ENCODE data around the gene ELMOD3. TPM values are rescaled to one million over a fixed set of nuclear protein-coding genes. Genes with fewer than 3 reads are reported as not detected.
"Not testable (repeated sequence)": the region's sequence is repeated elsewhere in the genome, so short reads cannot be mapped to it uniquely, and the experiment has no call there.

The ELMOD3 gene
- total RNA-seq, 2 experiments from 2014 or later = 11.2 to 12.9 TPM

DNA sequence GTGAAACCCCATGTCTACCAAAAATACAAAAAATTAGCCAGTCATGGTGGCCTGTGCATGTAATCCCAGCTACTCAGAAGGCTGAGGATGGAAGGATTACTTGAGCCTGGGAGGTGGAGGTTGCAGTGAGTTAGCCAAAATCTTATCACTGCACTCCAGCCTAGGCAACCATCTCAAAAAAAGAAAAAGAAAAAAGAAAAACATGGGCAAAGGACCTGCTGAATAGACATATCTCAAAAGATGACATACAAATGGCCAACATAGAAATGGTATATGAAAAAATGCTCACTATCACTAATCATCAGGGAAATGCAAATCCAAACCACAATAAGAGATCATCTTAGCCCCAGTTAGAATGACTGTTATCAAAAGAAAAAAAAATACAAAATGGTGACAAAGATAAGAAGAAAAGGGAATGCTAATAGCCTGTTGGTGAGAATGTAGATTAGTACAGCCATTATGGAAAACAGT is 25.4 kb upstream of the ELMOD3 start:
- ChIA-PET CTCF (no interaction called here), POLR2A (no interaction called here)
- Mint-ChIP-seq H3K4me3 (peak overlapping the region; percentile 23), H3K36me3 (ENCODE audit: low read depth) (peaks cover 38% of the 10 kb centered on the region), H3K27ac (peak overlapping the region; percentile 33), H3K9me3 (ENCODE audit: low read depth) (no peaks in the 10 kb centered on the region), H3K27me3 (no peaks in the 10 kb centered on the region), H3K4me1 (peaks cover 25% of the 10 kb centered on the region)
- DNase-seq (no peak), ATAC-seq (no peak)
- intact Hi-C loops (cut with DNase I, micrococcal nuclease) = loop anchor here (2.0 to 10.0 kb wide), 7 partner anchors 78 to 1113 kb away; partner anchors contain the start of genes IMMT (in 1 of the 2), KDM3A (in 1 of the 2) and MAT2A (in 1 of the 2)

DNA sequence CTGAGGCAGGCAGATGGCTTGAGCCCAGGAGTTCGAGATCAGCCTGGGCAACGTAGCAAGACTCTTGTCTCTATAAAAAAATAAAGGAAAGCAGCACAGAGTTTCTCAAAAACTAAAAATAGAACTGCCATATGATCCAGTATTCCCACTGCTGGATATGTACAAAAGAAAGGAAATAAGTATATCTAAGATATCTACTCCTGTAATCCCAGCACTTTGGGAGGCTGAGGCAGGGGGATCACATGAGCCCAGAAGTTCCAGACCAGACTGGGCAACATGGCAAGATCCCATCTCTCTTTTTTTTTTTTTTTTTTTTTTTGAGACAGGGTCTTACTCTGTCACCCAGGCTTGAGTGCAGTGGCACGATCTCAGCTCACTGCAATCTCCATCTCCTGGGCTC is 24.9 kb upstream of the ELMOD3 start:
- ATAC-seq, POLR2A ChIA-PET: not testable (repeated sequence)

DNA sequence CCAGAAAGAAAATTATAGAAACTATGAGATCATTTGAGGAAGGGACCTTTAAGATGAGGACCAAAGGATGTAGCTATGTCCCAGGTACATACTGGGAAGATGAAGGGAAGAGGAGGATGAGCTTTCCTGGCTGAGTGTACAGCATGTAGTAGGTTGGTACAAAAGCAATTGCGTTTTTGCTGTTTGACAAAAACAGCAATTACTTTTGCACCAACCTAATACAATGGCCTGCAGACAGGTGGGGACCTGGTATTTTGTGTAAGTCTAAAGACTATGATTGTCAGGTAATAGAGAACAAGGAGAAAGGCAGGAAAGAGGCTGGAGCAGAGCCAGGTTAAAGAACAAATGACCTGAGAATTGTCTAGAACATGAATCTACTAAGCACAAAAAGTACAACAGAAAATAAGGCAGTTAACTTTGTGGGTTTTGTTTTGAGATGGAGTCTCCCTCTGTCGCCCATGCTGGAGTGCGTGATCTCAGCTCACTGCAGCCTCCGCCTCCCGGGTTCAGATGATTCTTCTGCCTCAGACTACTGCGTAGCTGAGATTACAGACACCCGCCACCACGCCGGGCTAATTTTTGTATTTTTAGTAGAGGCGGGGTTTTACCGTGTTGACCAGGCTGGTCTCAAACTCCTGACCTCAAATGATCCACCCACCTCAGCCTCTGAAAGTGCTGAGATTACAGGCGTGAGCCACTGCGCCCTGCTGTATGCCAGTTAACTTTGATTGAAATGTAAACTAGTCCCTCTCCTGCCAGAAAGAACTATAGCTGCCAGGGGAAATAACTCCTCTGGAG is 23.5 kb upstream of the ELMOD3 start:
- intact Hi-C loops (cut with DNase I, micrococcal nuclease) = no loop called here
- no peaks in the 10 kb centered on the region for H3K27me3 Mint-ChIP-seq
- peaks cover 16% of the 10 kb centered on the region for H3K4me1 Mint-ChIP-seq
- peaks cover 20% of the 10 kb centered on the region for H3K36me3 Mint-ChIP-seq (ENCODE audit: low read depth)
- peak; percentile 43 for DNase-seq
- peak overlapping the region; percentile 40 for H3K27ac Mint-ChIP-seq
- no peaks in the 10 kb centered on the region for H3K9me3 Mint-ChIP-seq (ENCODE audit: low read depth)
- H3K4me3 Mint-ChIP-seq = no peak overlapping the region
- ChIA-PET POLR2A (interaction anchor here (1.2 kb wide), 1 partner anchor 19 kb away, joined by 4 read pairs; no protein-coding TSS in a partner anchor), CTCF (no interaction called here)
- no peak for ATAC-seq

More for the DNA sequence above, 24.9 kb upstream of the ELMOD3 start:
- CTCF ChIA-PET; H3K27me3 Mint-ChIP-seq; DNase-seq; H3K9me3 Mint-ChIP-seq (ENCODE audit: low read depth): not testable (repeated sequence)
- peak overlapping the region; percentile 33 for H3K27ac Mint-ChIP-seq
- intact Hi-C loops (cut with DNase I, micrococcal nuclease) = loop anchor here (2.0 to 10.0 kb wide), 7 partner anchors 78 to 1113 kb away; partner anchors contain the start of genes IMMT (in 1 of the 2), KDM3A (in 1 of the 2) and MAT2A (in 1 of the 2)
- peaks cover 34% of the 10 kb centered on the region for H3K36me3 Mint-ChIP-seq (ENCODE audit: low read depth)
- peaks cover 20% of the 10 kb centered on the region for H3K4me1 Mint-ChIP-seq
- H3K4me3 Mint-ChIP-seq = peak overlapping the region; percentile 23

DNA sequence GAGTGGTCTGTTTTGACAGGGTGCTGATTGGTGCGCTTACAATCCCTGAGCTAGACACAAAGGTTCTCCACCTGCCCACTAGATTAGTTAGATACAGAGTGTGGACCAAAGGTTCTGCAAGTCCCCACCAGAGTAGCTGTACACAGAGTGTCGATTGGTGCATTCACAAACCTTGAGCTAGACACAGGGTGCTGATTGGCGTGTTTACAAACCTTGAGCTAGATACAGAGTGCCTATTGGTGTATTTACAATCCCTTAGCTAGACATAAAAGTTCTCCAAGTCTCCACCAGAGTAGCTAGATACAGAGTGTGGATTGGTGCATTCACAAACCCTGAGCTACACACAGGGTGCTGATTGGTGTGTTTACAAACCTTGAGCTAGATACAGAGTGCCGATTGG is 20.7 kb upstream of the ELMOD3 start:
- H3K36me3 Mint-ChIP-seq (ENCODE audit: low read depth); POLR2A ChIA-PET; ATAC-seq; H3K27ac Mint-ChIP-seq; H3K9me3 Mint-ChIP-seq (ENCODE audit: low read depth); intact Hi-C loops (cut with DNase I, micrococcal nuclease); H3K27me3 Mint-ChIP-seq; DNase-seq; H3K4me3 Mint-ChIP-seq: not testable (repeated sequence)
- CTCF ChIA-PET = interaction anchor here (1.1 kb wide), 1 partner anchor 219 kb away, joined by 3 read pairs; no protein-coding TSS in a partner anchor
- H3K4me1 Mint-ChIP-seq = peaks cover 14% of the 10 kb centered on the region

DNA sequence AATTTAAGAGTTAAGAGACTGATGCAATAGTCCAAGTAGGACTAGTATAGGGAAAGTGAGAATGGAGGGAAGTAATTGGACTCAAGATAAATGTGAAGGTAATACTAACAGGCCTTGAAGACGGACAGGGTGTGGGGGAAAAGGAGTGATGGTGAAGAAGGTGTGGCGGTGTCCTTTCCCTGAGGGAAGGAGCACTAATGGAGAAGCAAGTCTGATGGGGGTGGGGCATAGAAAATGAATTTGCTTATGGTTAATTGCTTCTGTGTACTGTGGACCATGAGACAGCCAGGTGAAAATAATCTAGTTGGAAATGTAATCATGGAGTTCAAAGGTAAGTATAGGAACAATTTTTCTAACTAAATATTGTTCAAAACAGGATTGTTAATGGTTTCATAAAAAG is 19.6 kb upstream of the ELMOD3 start:
- Mint-ChIP-seq H3K4me3 (no peak overlapping the region), H3K27ac (no peak overlapping the region), H3K9me3 (ENCODE audit: low read depth) (no peaks in the 10 kb centered on the region), H3K27me3 (no peaks in the 10 kb centered on the region), H3K36me3 (ENCODE audit: low read depth) (no peaks in the 10 kb centered on the region), H3K4me1 (peaks cover 9% of the 10 kb centered on the region)
- DNase-seq = no peak
- ChIA-PET CTCF (no interaction called here), POLR2A (no interaction called here)
- ATAC-seq = no peak
- intact Hi-C loops (cut with DNase I, micrococcal nuclease) = no loop called here

DNA sequence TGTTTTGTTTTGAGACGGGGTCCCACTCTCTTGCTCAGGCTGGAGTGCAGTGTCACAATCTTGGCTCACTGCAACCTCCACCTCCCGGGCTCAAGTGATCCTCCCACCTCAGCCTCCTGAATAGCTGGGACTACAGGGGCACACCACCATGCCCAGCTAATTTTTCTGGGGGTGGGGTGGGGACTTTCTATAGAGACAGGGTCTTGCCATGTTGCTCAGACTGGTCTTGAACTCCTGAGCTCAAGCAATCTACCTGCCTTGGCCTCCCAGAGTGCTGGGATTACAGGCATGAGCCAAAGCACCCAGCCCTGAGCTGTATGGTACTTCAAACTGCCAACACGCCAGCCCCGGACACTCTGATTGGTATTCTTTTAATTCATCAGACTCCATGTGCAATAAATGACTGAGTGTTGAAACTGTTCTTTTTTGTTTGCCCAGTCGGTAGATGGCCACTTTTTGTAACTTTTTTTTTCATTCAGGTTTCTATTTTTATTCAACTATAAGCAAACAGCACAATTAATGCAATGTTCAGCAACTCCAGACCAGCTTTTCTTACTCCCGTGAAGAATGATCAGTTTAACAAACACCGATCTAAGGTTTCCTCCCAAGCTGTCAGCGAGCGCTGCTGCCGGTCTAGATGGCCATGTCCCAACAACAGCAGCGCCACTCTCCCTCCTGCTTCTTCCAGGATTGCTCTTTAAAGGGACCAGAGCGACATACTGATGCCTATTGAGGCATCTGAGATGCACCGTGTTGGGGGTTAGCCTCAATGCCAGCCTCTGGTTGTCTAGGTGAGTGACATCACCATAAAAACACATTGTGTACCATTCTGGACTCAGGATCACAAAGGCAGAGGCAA is 14.3 kb upstream of the ELMOD3 start:
- ATAC-seq (no peak), DNase-seq (no peak)
- Mint-ChIP-seq H3K36me3 (ENCODE audit: low read depth) (peaks cover 13% of the 10 kb centered on the region), H3K9me3 (ENCODE audit: low read depth) (no peaks in the 10 kb centered on the region), H3K4me1 (no peaks in the 10 kb centered on the region), H3K27ac (no peak overlapping the region), H3K27me3 (no peaks in the 10 kb centered on the region), H3K4me3 (no peak overlapping the region)
- POLR2A ChIA-PET = interaction anchor here (0.8 kb wide), 1 partner anchor 14 kb away, joined by 3 read pairs; the partner anchor contains the start of genes ELMOD3 and RETSAT
- CTCF ChIA-PET = interaction anchor here (0.9 kb wide), 1 partner anchor 17 kb away, joined by 3 read pairs; no protein-coding TSS in a partner anchor
- intact Hi-C loops (cut with DNase I, micrococcal nuclease) = no loop called here

DNA sequence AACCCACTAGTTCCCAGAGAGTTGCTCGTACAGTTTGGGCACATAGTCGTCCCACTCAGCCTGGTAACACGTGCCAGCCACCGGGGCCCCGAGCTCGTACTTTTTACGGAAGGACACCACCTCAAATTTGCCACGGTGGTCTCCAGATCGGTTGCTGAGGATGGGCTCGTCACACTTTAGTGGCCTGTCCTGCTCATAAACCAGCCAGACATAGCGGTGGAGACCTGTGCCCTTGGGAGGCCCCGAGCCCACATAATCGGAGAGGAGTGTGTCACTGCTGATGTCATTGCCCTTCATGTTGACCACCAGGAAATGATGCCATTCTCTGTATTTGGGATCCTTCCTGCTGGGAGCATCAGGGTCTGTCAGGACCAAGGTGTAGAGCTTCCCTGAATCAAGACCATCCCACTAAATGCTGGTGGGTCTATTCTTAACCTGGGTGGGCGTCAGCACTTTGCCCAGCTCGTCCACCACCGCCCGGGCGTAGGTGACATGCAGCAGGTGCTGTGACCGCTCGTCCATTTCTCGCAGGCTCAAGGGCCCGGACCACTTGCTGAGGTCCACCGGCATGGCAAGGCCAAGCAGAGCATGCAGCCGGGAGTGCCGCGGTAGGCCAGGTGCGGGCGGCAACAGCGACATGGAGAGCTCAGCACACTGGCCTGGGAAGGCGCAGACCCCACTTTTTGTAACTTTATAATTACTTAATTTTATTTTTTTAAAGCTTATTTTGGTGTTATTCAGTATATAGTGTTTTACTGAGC is 13.1 kb upstream of the ELMOD3 start:
- Mint-ChIP-seq H3K27ac (no peak overlapping the region), H3K9me3 (ENCODE audit: low read depth) (no peaks in the 10 kb centered on the region), H3K4me1 (no peaks in the 10 kb centered on the region), H3K4me3 (no peak overlapping the region), H3K36me3 (ENCODE audit: low read depth) (peaks cover 13% of the 10 kb centered on the region), H3K27me3 (no peaks in the 10 kb centered on the region)
- intact Hi-C loops (cut with DNase I, micrococcal nuclease) = no loop called here
- DNase-seq (no peak), ATAC-seq (no peak)
- POLR2A ChIA-PET = no interaction called here
- CTCF ChIA-PET = no interaction called here

DNA sequence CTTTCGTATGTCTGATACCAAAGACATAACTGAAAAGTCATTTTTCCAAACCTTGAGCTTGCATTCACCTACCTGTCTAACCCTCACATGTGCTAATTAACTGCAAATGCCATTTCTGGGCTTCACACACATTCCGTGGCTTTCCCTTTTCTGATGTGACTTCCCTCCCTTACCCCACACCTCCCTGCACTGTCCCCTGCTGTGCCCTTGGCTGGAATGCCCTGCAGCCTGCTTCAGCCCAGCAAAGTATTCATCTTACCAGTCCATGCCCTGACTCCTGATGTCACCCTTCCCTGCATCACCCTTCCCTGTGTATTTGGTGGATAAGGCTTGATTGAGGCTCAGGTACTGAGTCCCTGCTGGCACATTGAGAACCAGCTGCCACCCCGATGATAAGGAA is 12.4 kb upstream of the ELMOD3 start:
- intact Hi-C loops (cut with DNase I, micrococcal nuclease) = no loop called here
- no peak overlapping the region for H3K4me3 Mint-ChIP-seq
- no peaks in the 10 kb centered on the region for H3K9me3 Mint-ChIP-seq (ENCODE audit: low read depth)
- H3K36me3 Mint-ChIP-seq (ENCODE audit: low read depth) = peaks cover 16% of the 10 kb centered on the region
- no peaks in the 10 kb centered on the region for H3K4me1 Mint-ChIP-seq
- ChIA-PET CTCF (no interaction called here), POLR2A (no interaction called here)
- H3K27ac Mint-ChIP-seq = no peak overlapping the region
- DNase-seq (no peak), ATAC-seq (no peak)
- no peaks in the 10 kb centered on the region for H3K27me3 Mint-ChIP-seq

DNA sequence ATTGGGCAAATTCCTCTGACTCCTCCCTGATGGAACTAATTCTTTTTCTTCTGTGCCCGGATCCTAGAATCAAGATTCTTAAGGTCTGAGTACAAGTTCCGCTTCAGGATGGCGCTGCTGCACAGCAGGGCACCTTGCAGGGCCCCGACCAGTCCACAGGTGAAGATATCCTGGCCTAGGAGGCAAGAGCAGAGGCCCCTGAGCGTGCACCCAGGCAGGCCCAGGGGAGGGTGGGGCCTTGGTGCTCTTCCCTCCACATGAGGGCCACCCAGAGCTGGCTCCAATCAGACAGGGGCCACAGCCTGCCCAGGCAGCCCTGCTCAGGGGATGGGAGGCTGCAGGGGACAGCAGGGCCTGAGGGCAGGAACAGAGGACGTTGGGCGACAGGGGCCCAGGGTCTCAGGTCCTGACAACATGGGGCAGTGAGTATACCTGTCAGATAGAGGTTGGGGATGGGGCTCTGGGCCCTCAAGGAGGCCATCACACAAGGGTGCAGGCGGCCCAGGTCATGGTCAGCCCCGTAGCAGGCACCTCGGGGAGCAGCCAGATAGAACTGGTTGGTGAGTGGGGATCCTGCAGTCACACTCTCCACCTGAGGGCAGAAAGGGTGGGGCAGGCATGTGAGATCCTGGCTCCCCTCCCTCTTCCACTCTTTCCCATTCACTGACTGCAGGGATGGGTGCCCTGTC is 11.2 kb upstream of the ELMOD3 start:
- peaks cover 19% of the 10 kb centered on the region for H3K36me3 Mint-ChIP-seq (ENCODE audit: low read depth)
- H3K4me1 Mint-ChIP-seq; POLR2A ChIA-PET; H3K9me3 Mint-ChIP-seq (ENCODE audit: low read depth); H3K27me3 Mint-ChIP-seq; ATAC-seq; H3K27ac Mint-ChIP-seq; H3K4me3 Mint-ChIP-seq; DNase-seq: not testable (repeated sequence)
- CTCF ChIA-PET = interaction anchor here (0.7 kb wide), 1 partner anchor 234 kb away, joined by 3 read pairs; no protein-coding TSS in a partner anchor
- intact Hi-C loops (cut with DNase I, micrococcal nuclease) = loop anchor here (1.0 kb wide), 1 partner anchor 28 kb away; no protein-coding TSS in a partner anchor

DNA sequence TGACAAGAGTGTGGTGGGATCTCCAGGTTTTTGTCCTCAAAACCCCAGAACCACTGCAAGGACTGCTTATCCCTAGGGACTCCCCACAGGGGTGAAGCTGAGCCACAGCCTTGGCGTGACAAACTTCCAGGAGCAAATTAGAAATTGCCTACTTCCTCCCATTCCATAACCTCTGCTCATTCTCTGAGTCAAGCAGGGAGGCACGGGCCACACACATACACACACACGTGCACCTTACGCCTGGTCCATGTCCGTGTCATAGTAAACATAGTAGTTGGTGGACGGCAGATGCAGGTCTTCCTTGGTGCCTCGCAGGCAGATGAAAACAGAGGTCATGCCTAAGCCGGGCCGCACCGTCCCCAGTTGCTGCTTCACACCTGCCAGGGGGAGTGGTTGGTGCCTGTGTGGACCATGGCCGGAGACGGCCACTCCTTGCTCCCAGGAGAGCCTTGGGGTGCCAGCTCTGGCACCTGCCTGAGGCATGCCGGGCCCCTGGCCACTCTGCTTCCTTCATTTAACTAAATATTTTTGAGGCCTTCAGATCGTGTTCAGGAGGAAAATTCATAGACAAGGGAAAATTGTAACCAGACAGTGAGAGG is 10.1 kb upstream of the ELMOD3 start:
- ATAC-seq (no peak), DNase-seq (no peak)
- ChIA-PET CTCF (no interaction called here), POLR2A (no interaction called here)
- intact Hi-C loops (cut with DNase I, micrococcal nuclease) = no loop called here
- Mint-ChIP-seq H3K36me3 (ENCODE audit: low read depth) (peaks cover 24% of the 10 kb centered on the region), H3K4me3 (no peak overlapping the region), H3K9me3 (ENCODE audit: low read depth) (no peaks in the 10 kb centered on the region), H3K27ac (no peak overlapping the region), H3K4me1 (no peaks in the 10 kb centered on the region), H3K27me3 (no peaks in the 10 kb centered on the region)

Data from activated CD4-positive, alpha-beta T cell treated with anti-CD3 and anti-CD28 coated beads for 36 hours (primary cell).